ENCODE results near the gene PCDH8. TPM values are rescaled to one million over a fixed set of nuclear protein-coding genes. Genes with fewer than 3 reads are reported as not detected.

The PCDH8 gene
- polyA plus RNA-seq, 1 of the 3 experiments (the other 2 are of a cell fraction), result not detected

GRCh38 chr13:52878831-52879230 is 30.4 kb upstream of the PCDH8 start (continued):
- TF ChIP-seq NFIC (IDR thresholded peaks at IDR 0.05; ENCODE audit: borderline replicate concordance) (no peak), USF2 (IDR thresholded peaks at IDR 0.05; ENCODE audit: borderline replicate concordance, low read depth, low read length) (no peak), YY1 (IDR thresholded peaks at IDR 0.05; ENCODE audit: low read depth) (no peak), CTCF (IDR thresholded peaks at IDR 0.05) (no peak), MAX (IDR thresholded peaks at IDR 0.05; ENCODE audit: low read depth) (no peak), TEAD4 (IDR thresholded peaks at IDR 0.05; ENCODE audit: borderline replicate concordance, insufficient read depth) (no peak)

GRCh38 chr13:52870143-52870542 is 21.7 kb upstream of the PCDH8 start:
- Histone ChIP-seq H3K9me2 (no peaks in the 10 kb centered on the region), H3K4me2 (no peak overlapping the region), H3K9ac (no peak overlapping the region), H3F3A (replicated peaks; ENCODE audit: insufficient read depth) (no peaks in the 10 kb centered on the region), H3K36me3 (replicated peaks in 1 of 2; ENCODE audit: control insufficient read depth in 1 of 2, insufficient read depth in 2 of 2, low read length in 1 of 2) (no peaks in the 10 kb centered on the region), H3K4me3 (ENCODE audit: low read depth in 2 of 2, low read length in 1 of 2) (no peak overlapping the region), H4K20me1 (ENCODE audit: insufficient read depth) (no peaks in the 10 kb centered on the region), H3K79me2 (ENCODE audit: insufficient read depth) (no peaks in the 10 kb centered on the region), H3K27me3 (ENCODE audit: insufficient read depth) (no peaks in the 10 kb centered on the region), H3K27ac (ENCODE audit: low read depth in 2 of 2, low read length in 1 of 2) (no peak overlapping the region), H3K9me3 (no peaks in the 10 kb centered on the region), H2AFZ (ENCODE audit: low read depth) (no peak overlapping the region), H3K4me1 (ENCODE audit: control insufficient read depth in 1 of 2, insufficient read depth in 2 of 2, low read depth in 1 of 2, low read length in 1 of 2) (no peaks in the 10 kb centered on the region)
- no peak for DNase-seq
- TF ChIP-seq NFIC (IDR thresholded peaks at IDR 0.05; ENCODE audit: borderline replicate concordance) (no peak), GATA2 (CRISPR knock-in tag; IDR thresholded peaks at IDR 0.05) (no peak)
- CTCF ChIA-PET, result interaction anchor here (0.7 to 1.4 kb wide), 3 partner anchors 11 to 22 kb away, joined by 3 read pairs; partner anchors contain the start of gene PCDH8
- whole genome bisulfite sequencing (ENCODE audit: low lambda C conversion rate), result 14% methylated on average over 3 of the region's 3 CpGs
- POLR2A ChIA-PET, result no interaction called here

- Histone ChIP-seq H3K27me3 (ENCODE audit: insufficient read depth) (no peaks in the 10 kb centered on the region), H3K4me2 (no peak overlapping the region), H3K79me2 (ENCODE audit: insufficient read depth) (no peaks in the 10 kb centered on the region), H3F3A (replicated peaks; ENCODE audit: insufficient read depth) (no peaks in the 10 kb centered on the region), H3K4me3 (ENCODE audit: low read depth in 2 of 2, low read length in 1 of 2) (no peak overlapping the region), H3K9me2 (no peaks in the 10 kb centered on the region), H4K20me1 (ENCODE audit: insufficient read depth) (no peaks in the 10 kb centered on the region), H3K9me3 (no peaks in the 10 kb centered on the region), H3K9ac (no peak overlapping the region), H3K27ac (ENCODE audit: low read depth in 2 of 2, low read length in 1 of 2) (no peak overlapping the region), H2AFZ (ENCODE audit: low read depth) (no peak overlapping the region), H3K4me1 (ENCODE audit: control insufficient read depth in 1 of 2, insufficient read depth in 2 of 2, low read depth in 1 of 2, low read length in 1 of 2) (no peaks in the 10 kb centered on the region), H3K36me3 (replicated peaks in 1 of 2; ENCODE audit: control insufficient read depth in 1 of 2, insufficient read depth in 2 of 2, low read length in 1 of 2) (no peaks in the 10 kb centered on the region)
- ChIA-PET POLR2A (no interaction called here), CTCF (interaction anchor here (0.7 to 1.4 kb wide), 3 partner anchors 11 to 22 kb away, joined by 3 read pairs; partner anchors contain the start of gene PCDH8)
- DNase-seq, result no peak
- 26% methylated on average over 4 of the region's 4 CpGs for WGBS (ENCODE audit: low lambda C conversion rate)
- TF ChIP-seq IRF3 (IDR thresholded peaks at IDR 0.05; ENCODE audit: low read depth, low read length), result no peak
- TF ChIP-seq FOXM1 (IDR thresholded peaks at IDR 0.05; ENCODE audit: low read depth), result no peak
- TF ChIP-seq NRF1 (IDR thresholded peaks at IDR 0.05; ENCODE audit: low read depth, low read length), result no peak
- TF ChIP-seq SMC3 (IDR thresholded peaks at IDR 0.05; ENCODE audit: low read depth, low read length), result no peak
- no peak for TF ChIP-seq ELF1 (IDR thresholded peaks at IDR 0.05)
- no peak for TF ChIP-seq USF2 (IDR thresholded peaks at IDR 0.05; ENCODE audit: borderline replicate concordance, low read depth, low read length)
- TF ChIP-seq GATA2 (CRISPR knock-in tag; IDR thresholded peaks at IDR 0.05), result no peak
- TF ChIP-seq CTCF (IDR thresholded peaks at IDR 0.05), result no peak
- no peak for TF ChIP-seq NFIC (IDR thresholded peaks at IDR 0.05; ENCODE audit: borderline replicate concordance)
- no peak for TF ChIP-seq RFX5 (IDR thresholded peaks at IDR 0.05; ENCODE audit: low read length)
- TF ChIP-seq POLR2AphosphoS5 (IDR thresholded peaks at IDR 0.05; ENCODE audit: low read depth, low read length), result no peak
Measured at GRCh38 chr13:52869621-52870020, 21.2 kb upstream of the PCDH8 start.

All from SK-N-SH (cell line).